ENCODE measurements around the gene GSPT1. TPM values are rescaled to one million over a fixed set of nuclear protein-coding genes. Genes with fewer than 3 reads are reported as not detected.
A peak's percentile ranks its signal among the peaks of the same experiment; 100 is the strongest.
"Not testable (repeated sequence)": the region's sequence is repeated elsewhere in the genome, so short reads cannot be mapped to it uniquely, and the experiment has no call there.

Gene GSPT1
- polyA plus RNA-seq, 1 experiment, result 139 TPM

GRCh38 chr16:11949527-11949926 is 33.8 kb upstream of the GSPT1 start:
- DNase-seq (ENCODE audit: low read depth, low spot score), result no peak
- Histone ChIP-seq H3K27ac (ENCODE audit: low read depth, low read length) (no peak overlapping the region), H3K27me3 (ENCODE audit: control insufficient read depth, insufficient read depth, low read length) (no peaks in the 10 kb centered on the region), H3K9me3 (ENCODE audit: control insufficient read depth, insufficient read depth, low read length) (no peaks in the 10 kb centered on the region), H3K4me3 (ENCODE audit: low read depth, low read length) (no peak overlapping the region)
- ChIA-PET POLR2A (no interaction called here), CTCF (interaction anchor here (0.8 to 1.9 kb wide), 2 partner anchors 113 to 118 kb away, joined by 6 to 32 read pairs; no protein-coding TSS in a partner anchor)
- peak; percentile 44 for TF ChIP-seq CTCF (IDR thresholded peaks at IDR 0.05; ENCODE audit: low read depth, low read length)

- H3K4me3 ChIP-seq (ENCODE audit: low read depth, low read length), result no peak overlapping the region
- DNase-seq (ENCODE audit: low read depth, low spot score), result no peak
- H3K9me3 ChIP-seq (ENCODE audit: control insufficient read depth, insufficient read depth, low read length), result no peaks in the 10 kb centered on the region
- H3K27ac ChIP-seq (ENCODE audit: low read depth, low read length), result no peak overlapping the region
- ChIA-PET POLR2A (no interaction called here), CTCF (interaction anchor here (0.8 to 1.9 kb wide), 2 partner anchors 113 to 119 kb away, joined by 6 to 32 read pairs; no protein-coding TSS in a partner anchor)
- no peak for TF ChIP-seq CTCF (IDR thresholded peaks at IDR 0.05; ENCODE audit: low read depth, low read length)
- H3K27me3 ChIP-seq (ENCODE audit: control insufficient read depth, insufficient read depth, low read length), result no peaks in the 10 kb centered on the region
Measured at GRCh38 chr16:11948819-11949218, 33.1 kb upstream of the GSPT1 start.

GRCh38 chr16:11946433-11946832 is 30.7 kb upstream of the GSPT1 start:
- CTCF ChIA-PET, result interaction anchor here (0.6 to 1.4 kb wide), 5 partner anchors 122 to 559 kb away, joined by 3 to 9 read pairs (median 4); no protein-coding TSS in a partner anchor
- Histone ChIP-seq H3K27ac (ENCODE audit: low read depth, low read length) (no peak overlapping the region), H3K4me3 (ENCODE audit: low read depth, low read length) (no peak overlapping the region), H3K9me3 (ENCODE audit: control insufficient read depth, insufficient read depth, low read length) (no peaks in the 10 kb centered on the region), H3K27me3 (ENCODE audit: control insufficient read depth, insufficient read depth, low read length) (no peaks in the 10 kb centered on the region)
- TF ChIP-seq CTCF (IDR thresholded peaks at IDR 0.05; ENCODE audit: low read depth, low read length), result no peak
- DNase-seq (ENCODE audit: low read depth, low spot score), result no peak
- POLR2A ChIA-PET, result interaction anchor here (0.6 to 0.7 kb wide), 2 partner anchors 26 to 699 kb away, joined by 3 read pairs; no protein-coding TSS in a partner anchor

GRCh38 chr16:11941945-11942344 is 26.2 kb upstream of the GSPT1 start, which contains the start of gene NPIPB2:
Gene NPIPB2, minus strand, starts transcription at chr16:11942045. Its CDS starts 0 bp downstream, at chr16:11942045.
- DNase-seq (ENCODE audit: low read depth, low spot score); H3K27me3 ChIP-seq (ENCODE audit: control insufficient read depth, insufficient read depth, low read length); H3K27ac ChIP-seq (ENCODE audit: low read depth, low read length); H3K4me3 ChIP-seq (ENCODE audit: low read depth, low read length); H3K9me3 ChIP-seq (ENCODE audit: control insufficient read depth, insufficient read depth, low read length); CTCF ChIA-PET; POLR2A ChIA-PET: not testable (repeated sequence)

GRCh38 chr16:11927350-11927749 is 11.6 kb upstream of the GSPT1 start:
- CTCF ChIA-PET, result not testable (repeated sequence)

GRCh38 chr16:11924046-11924445 is 8.3 kb upstream of the GSPT1 start:
- POLR2A ChIA-PET; H3K9me3 ChIP-seq (ENCODE audit: control insufficient read depth, insufficient read depth, low read length); DNase-seq (ENCODE audit: low read depth, low spot score); H3K27ac ChIP-seq (ENCODE audit: low read depth, low read length); H3K27me3 ChIP-seq (ENCODE audit: control insufficient read depth, insufficient read depth, low read length); CTCF ChIA-PET; H3K4me3 ChIP-seq (ENCODE audit: low read depth, low read length): not testable (repeated sequence)

More at GRCh38 chr16:11927350-11927749, 11.6 kb upstream of the GSPT1 start:
- POLR2A ChIA-PET; H3K9me3 ChIP-seq (ENCODE audit: control insufficient read depth, insufficient read depth, low read length); H3K4me3 ChIP-seq (ENCODE audit: low read depth, low read length); H3K27me3 ChIP-seq (ENCODE audit: control insufficient read depth, insufficient read depth, low read length); DNase-seq (ENCODE audit: low read depth, low spot score); H3K27ac ChIP-seq (ENCODE audit: low read depth, low read length): not testable (repeated sequence)
